Caco-2 (cell line): Measurements from ENCODE around the gene ANXA2. TPM values are rescaled to one million over a fixed set of nuclear protein-coding genes. Genes with fewer than 3 reads are reported as not detected.

Experiments
- BruUV-seq: library from RNA; stranded (reverse); fragments of 400-500 nt; replicated peaks from 2 replicates; lab custom pipeline; 2021; lab: Mats Ljungman, UMichigan
- CTCF ChIA-PET: fragments of 300-600 bp; sonication (Branson Sonifier 250); formaldehyde crosslinking; loops from one replicate; lab custom pipeline; 2022; ENCODE audit warnings: antibody characterized with exemption; lab: Charles Lee
- POLR2A ChIA-PET: fragments of 300-600 bp; sonication (Branson Sonifier 250); formaldehyde crosslinking; loops from one replicate; lab custom pipeline; 2022; ENCODE audit warnings: antibody characterized with exemption; lab: Charles Lee
- DNase-seq, 2 experiments: peaks; one replicate each; pipeline versions ENCODE4 v3.0.0 to v3.0.0-alpha.2; 2020 to 2022
- H3K27me3 ChIP-seq: replicated peaks from 2 replicates; pipeline ENCODE4 v1.6.0; 2011; ENCODE audit warnings: low read length; ENCODE audit not compliant: control insufficient read depth, insufficient read depth
- H3K36me3 ChIP-seq: 2 replicates; pipeline ENCODE4 v1.5.1; 2011; ENCODE audit warnings: low read length; ENCODE audit not compliant: control insufficient read depth, insufficient read depth
- H3K4me1 ChIP-seq: fragments of 250-450 bp; sonication (Bioruptor Pico); 2 replicates; pipeline ENCODE4 v1.5.1; 2020; ENCODE audit warnings: mild to moderate bottlenecking
- H3K4me3 ChIP-seq: 2 replicates; pipeline ENCODE4 v1.5.1; 2011; ENCODE audit warnings: low read depth, mild to moderate bottlenecking, control low read depth, low read length
- H3K9me3 ChIP-seq: fragments of 250-450 bp; sonication (Bioruptor Pico); 2 replicates; pipeline ENCODE4 v1.5.1; 2020; ENCODE audit warnings: mild to moderate bottlenecking, moderate library complexity
- H3K27ac Mint-ChIP-seq: one replicate; pipeline ENCODE4 v1.8.0; 2022; ENCODE audit warnings: mixed read lengths; ENCODE audit not compliant: unreplicated experiment
- H3K27me3 Mint-ChIP-seq: one replicate; pipeline ENCODE4 v1.8.0; 2022; ENCODE audit warnings: mixed read lengths; ENCODE audit not compliant: insufficient read depth, unreplicated experiment
- H3K36me3 Mint-ChIP-seq: one replicate; pipeline ENCODE4 v1.8.0; 2022; ENCODE audit warnings: mild to moderate bottlenecking, mixed read lengths; ENCODE audit not compliant: insufficient read depth, unreplicated experiment
- H3K4me1 Mint-ChIP-seq: one replicate; pipeline ENCODE4 v1.8.0; 2022; ENCODE audit warnings: low read depth, mixed read lengths; ENCODE audit not compliant: unreplicated experiment
- H3K4me3 Mint-ChIP-seq: one replicate; pipeline ENCODE4 v1.8.0; 2022; ENCODE audit warnings: mild to moderate bottlenecking, moderate library complexity, mixed read lengths; ENCODE audit not compliant: unreplicated experiment
- H3K9me3 Mint-ChIP-seq: one replicate; pipeline ENCODE4 v1.8.0; 2022; ENCODE audit warnings: mixed read lengths; ENCODE audit not compliant: unreplicated experiment
- intact Hi-C: fragments of 100-400 bp; cut with micrococcal nuclease; formaldehyde crosslinking; loops from one replicate; pipeline ENCODE4 v1.10.0; 2022; ENCODE audit not compliant: unreplicated experiment
- total RNA-seq: library from RNA; stranded (reverse); gene quantifications from 2 replicates; pipeline ENCODE4 v1.2.3, GENCODE V29; 2022
- TF ChIP-seq, protein P1 (sequence below), 2 experiments: fragments of 200-600 bp in 1 of 2; IDR thresholded peaks; 1 replicate in 1 of 2; 2 replicates in 1 of 2; pipeline versions ENCODE4 v1.5.1 to v1.8.0; 2011 to 2022; ENCODE audit warnings: antibody characterized with exemption in 1 of 2, control low read depth in 1 of 2, inconsistent platforms in 1 of 2, low read depth in 1 of 2, low read length in 1 of 2, mild to moderate bottlenecking in 1 of 2, moderate library complexity in 1 of 2; ENCODE audit not compliant: insufficient read depth in 1 of 2, severe bottlenecking in 1 of 2, unreplicated experiment in 1 of 2

Gene ANXA2
- total RNA-seq, 1 experiment from 2014 or later = 1,141 TPM

DNA sequence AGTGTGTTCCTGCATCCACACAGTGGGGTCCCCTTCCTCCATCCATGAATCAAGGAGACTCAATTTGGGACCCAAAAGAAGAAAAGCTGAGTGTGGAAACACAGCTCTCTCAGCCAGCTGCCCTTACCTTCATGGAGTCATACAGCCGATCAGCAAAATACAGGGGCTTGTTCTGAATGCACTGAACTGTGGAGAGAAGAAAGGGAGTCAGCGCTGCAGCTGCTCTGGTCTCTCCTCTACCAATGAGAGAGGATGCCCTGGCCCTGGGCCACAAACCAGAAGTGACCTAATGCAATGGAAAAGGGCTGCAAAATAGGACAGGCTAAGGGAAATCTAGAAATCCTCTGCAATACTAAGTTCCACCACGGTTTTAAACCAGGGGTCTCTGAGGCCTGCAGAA is 46.7 kb downstream of the ANXA2 start:
- intact Hi-C loops = no loop called here
- Mint-ChIP-seq H3K4me3 (no peak overlapping the region), H3K9me3 (no peaks in the 10 kb centered on the region), H3K27ac (no peak overlapping the region), H3K4me1 (peaks cover 34% of the 10 kb centered on the region), H3K27me3 (no peaks in the 10 kb centered on the region), H3K36me3 (peaks cover 99% of the 10 kb centered on the region)
- no peak for DNase-seq
- peaks cover 10% of the 10 kb centered on the region for H3K36me3 ChIP-seq
- H3K4me1 ChIP-seq = no peaks in the 10 kb centered on the region
- H3K4me3 ChIP-seq = no peak overlapping the region
- BruUV-seq = no TSS peak
- CTCF ChIA-PET = no interaction called here
- POLR2A ChIA-PET = no interaction called here
- H3K27me3 ChIP-seq = no peaks in the 10 kb centered on the region
- no peaks in the 10 kb centered on the region for H3K9me3 ChIP-seq
- TF ChIP-seq, protein P1, sequence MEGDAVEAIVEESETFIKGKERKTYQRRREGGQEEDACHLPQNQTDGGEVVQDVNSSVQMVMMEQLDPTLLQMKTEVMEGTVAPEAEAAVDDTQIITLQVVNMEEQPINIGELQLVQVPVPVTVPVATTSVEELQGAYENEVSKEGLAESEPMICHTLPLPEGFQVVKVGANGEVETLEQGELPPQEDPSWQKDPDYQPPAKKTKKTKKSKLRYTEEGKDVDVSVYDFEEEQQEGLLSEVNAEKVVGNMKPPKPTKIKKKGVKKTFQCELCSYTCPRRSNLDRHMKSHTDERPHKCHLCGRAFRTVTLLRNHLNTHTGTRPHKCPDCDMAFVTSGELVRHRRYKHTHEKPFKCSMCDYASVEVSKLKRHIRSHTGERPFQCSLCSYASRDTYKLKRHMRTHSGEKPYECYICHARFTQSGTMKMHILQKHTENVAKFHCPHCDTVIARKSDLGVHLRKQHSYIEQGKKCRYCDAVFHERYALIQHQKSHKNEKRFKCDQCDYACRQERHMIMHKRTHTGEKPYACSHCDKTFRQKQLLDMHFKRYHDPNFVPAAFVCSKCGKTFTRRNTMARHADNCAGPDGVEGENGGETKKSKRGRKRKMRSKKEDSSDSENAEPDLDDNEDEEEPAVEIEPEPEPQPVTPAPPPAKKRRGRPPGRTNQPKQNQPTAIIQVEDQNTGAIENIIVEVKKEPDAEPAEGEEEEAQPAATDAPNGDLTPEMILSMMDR (IDR thresholded peaks at IDR 0.05; ENCODE audit: insufficient read depth in 1 of 2, low read depth in 1 of 2, low read length in 1 of 2, severe bottlenecking in 1 of 2, unreplicated experiment in 1 of 2) = no peak

DNA sequence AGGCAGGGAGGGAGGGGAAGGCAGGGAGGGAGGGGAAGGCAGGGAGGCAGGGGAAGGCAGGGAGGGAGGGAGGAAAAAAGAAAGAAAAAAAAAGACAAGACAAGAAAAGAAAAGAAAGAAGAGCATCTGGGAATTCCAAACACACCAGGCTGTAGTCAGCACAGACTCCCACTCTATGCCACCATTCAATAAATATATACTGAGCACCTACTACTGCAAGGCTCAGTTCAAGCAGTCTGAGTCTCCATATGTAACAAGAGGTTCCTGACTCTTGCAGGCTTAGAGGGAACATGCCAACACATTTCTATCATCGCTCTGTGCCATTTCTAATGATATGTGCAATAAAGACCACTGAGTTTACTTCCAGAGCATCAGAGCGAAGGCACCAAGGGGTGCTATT is 47.7 kb downstream of the ANXA2 start:
- intact Hi-C loops = no loop called here
- TF ChIP-seq, protein P1 (IDR thresholded peaks at IDR 0.05; ENCODE audit: insufficient read depth in 1 of 2, low read depth in 1 of 2, low read length in 1 of 2, severe bottlenecking in 1 of 2, unreplicated experiment in 1 of 2) = no peak
- no peak for DNase-seq
- Mint-ChIP-seq H3K9me3 (no peaks in the 10 kb centered on the region), H3K27me3 (no peaks in the 10 kb centered on the region), H3K27ac (peak overlapping the region; percentile 12), H3K4me1 (peaks cover 31% of the 10 kb centered on the region), H3K4me3 (no peak overlapping the region), H3K36me3 (peaks cover 99% of the 10 kb centered on the region)
- Histone ChIP-seq H3K4me3 (no peak overlapping the region), H3K9me3 (no peaks in the 10 kb centered on the region), H3K27me3 (no peaks in the 10 kb centered on the region), H3K36me3 (peaks cover 5% of the 10 kb centered on the region), H3K4me1 (no peaks in the 10 kb centered on the region)
- POLR2A ChIA-PET = no interaction called here
- BruUV-seq = no TSS peak
- CTCF ChIA-PET = no interaction called here

DNA sequence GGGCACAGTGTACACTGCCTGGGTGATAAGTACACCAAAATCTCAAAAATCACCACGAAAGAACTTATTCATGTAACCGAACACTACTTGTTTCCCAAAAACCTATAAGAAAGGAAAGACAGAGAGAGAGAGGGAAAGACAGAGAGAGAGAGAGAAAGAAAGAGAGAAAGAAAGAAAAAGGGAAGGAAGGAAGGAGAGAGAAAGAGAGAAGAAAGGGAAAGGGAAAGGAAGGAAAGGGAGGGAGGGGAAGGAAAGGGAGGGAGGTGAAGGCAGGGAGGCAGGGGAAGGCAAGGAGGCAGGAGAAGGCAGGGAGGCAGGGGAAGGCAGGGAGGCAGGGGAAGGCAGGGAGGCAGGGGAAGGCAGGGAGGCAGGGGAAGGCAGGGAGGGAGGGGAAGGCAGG is 48.2 kb downstream of the ANXA2 start:
- ChIA-PET POLR2A (no interaction called here), CTCF (no interaction called here)
- TF ChIP-seq, protein P1 (IDR thresholded peaks at IDR 0.05; ENCODE audit: insufficient read depth in 1 of 2, low read depth in 1 of 2, low read length in 1 of 2, severe bottlenecking in 1 of 2, unreplicated experiment in 1 of 2) = no peak
- Mint-ChIP-seq H3K9me3 (no peaks in the 10 kb centered on the region), H3K4me3 (no peak overlapping the region), H3K36me3 (peaks cover 99% of the 10 kb centered on the region), H3K4me1 (peaks cover 26% of the 10 kb centered on the region), H3K27me3 (no peaks in the 10 kb centered on the region), H3K27ac (peak overlapping the region; percentile 79)
- Histone ChIP-seq H3K36me3 (peaks cover 5% of the 10 kb centered on the region), H3K4me1 (no peaks in the 10 kb centered on the region), H3K9me3 (no peaks in the 10 kb centered on the region), H3K4me3 (no peak overlapping the region), H3K27me3 (no peaks in the 10 kb centered on the region)
- no peak for DNase-seq
- BruUV-seq = no TSS peak
- intact Hi-C loops = no loop called here
